Right renal pelvis (tissue), 4 donors: ENCODE results near the gene DIRAS1. TPM values are rescaled to one million over a fixed set of nuclear protein-coding genes. Genes with fewer than 3 reads are reported as not detected.
"Not testable (repeated sequence)": the region's sequence is repeated elsewhere in the genome, so short reads cannot be mapped to it uniquely, and the experiment has no call there.

Source experiments
- DNase-seq, 4 donors: peaks; one replicate each; pipeline ENCODE4 v3.0.0-alpha.2; 2013; ENCODE audit warnings: low read depth in 4 of 4, low spot score in 3 of 4, missing footprints in 1 of 4
- polyA plus RNA-seq, 4 donors: library from polyadenylated mRNA; unstranded; fragments of 120-200 nt; gene quantifications; one replicate each; pipeline ENCODE4 v1.2.1, GENCODE V29; 2013; ENCODE audit not compliant: insufficient read length in 4 of 4

Gene DIRAS1
- polyA plus RNA-seq, 4 donors = 2.6 to 3.6 (median 3.1) TPM

DNA sequence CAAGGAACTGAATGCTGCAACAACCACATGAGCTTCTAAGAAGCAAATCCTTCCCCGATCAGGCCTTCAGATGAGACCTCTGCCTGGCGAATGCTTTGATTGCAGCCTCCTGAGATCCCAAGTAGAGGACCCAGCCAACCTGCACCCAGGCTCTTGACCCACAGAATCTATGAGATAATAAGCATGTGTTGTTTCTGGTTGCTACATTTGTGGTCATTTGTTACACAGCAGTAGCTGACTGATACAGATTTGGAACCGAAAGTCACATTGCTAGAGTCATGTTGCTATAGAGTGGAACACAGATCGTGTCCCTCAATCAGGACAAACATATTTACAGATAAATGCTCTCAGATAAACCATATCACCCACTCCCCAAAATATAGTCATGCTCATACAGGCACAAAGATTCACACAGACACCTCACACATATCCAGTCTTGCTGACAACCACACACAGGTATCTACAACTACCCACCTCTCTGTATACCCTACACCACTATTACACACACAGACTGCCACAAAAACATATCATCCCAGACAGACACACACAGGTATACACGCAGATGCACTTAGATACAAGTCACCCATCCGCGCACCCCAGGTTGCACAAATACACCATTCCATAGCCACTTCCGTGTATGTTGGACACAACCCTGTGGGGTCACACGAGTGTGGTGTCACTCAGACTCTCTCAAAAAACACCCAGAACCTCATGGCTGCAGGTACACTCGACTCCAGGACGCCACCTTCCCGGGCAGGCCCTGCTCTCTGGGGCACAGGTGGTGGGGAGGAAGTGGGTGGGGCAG, 5.5 kb downstream of the DIRAS1 start:
- DNase-seq = no peak

DNA sequence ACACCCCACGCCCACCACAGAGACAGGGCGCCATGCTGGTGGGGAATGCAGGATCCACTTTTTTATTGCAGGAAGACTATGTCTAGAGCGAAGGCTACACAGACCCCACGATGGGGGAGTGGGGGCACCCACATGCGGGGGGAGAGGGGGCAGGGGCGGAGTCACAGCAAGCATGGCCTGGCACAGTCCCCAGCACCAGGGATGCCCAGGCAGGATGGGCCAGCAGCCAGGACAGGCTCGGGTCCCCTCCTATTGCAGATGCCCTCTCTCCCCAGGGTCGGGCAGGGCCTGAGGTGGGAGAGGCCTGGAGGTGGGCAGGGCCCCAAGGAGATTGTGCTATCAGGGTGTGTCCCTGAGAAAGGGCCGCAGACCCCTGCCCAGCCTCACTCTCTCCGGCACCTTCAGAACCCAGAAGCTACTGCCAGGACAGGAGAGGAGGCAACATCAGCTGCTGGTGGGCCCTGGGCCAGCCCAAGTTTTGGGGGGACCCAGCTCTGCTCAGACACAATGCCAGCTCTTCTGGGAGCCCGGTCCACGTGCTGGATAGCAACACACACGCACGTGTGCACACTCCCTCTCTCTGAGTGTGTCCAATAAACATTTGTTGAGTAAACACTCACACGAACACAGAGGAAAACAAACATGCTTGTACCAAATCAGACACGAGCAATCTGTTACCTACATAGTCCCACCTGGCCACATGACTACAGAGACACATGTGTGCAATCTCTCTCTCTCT, 6.5 kb downstream of the DIRAS1 start:
- DNase-seq = no peak

DNA sequence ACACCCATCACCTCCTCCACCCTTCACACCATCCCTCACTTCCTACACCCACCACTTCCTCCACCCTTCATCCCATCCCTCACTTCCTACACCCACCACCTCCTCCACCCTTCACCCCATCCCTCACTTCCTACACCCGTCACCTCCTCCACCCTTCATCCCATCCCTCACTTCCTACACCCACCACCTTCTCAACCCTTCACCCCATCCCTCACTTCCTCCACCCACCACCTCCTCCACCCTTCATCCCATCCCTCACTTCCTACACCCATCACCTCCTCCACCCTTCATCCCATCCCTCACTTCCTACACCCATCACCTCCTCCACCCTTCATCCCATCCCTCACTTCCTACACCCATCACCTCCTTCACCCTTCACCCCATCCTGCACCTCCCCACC, 7.1 kb downstream of the DIRAS1 start:
- not testable (repeated sequence) for DNase-seq

DNA sequence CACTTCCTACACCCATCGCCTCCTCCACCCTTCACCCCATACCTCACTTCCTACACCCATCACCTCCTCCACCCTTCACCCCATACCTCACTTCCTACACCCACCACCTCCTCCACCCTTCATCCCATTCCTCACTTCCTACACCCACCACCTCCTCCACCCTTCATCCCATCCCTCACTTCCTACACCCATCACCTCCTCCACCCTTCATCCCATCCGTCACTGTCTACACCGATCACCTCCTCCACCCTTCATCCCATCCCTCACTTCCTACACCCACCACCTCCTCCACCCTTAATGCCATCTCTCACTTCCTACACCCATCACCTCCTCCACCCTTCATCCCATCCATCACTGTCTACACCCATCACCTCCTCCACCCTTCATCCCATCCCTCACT, 8.0 kb downstream of the DIRAS1 start:
- not testable (repeated sequence) for DNase-seq

DNA sequence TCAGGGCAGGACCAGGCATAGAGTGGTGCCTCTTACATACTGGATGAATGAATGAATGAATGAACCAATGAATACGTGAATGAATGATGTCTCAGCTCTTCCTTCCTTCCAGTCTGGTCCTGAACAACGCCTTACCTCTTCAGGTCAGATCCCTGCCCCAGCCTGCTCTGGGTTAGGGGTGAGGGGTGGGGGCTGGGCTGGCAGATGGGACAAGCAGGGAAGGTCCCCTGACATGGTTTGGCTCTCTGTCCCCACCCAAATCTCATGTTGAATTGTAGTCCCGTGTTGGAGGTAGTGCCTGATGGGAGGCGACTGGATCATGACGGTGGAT, 9.3 kb downstream of the DIRAS1 start:
- DNase-seq = no peak

DNA sequence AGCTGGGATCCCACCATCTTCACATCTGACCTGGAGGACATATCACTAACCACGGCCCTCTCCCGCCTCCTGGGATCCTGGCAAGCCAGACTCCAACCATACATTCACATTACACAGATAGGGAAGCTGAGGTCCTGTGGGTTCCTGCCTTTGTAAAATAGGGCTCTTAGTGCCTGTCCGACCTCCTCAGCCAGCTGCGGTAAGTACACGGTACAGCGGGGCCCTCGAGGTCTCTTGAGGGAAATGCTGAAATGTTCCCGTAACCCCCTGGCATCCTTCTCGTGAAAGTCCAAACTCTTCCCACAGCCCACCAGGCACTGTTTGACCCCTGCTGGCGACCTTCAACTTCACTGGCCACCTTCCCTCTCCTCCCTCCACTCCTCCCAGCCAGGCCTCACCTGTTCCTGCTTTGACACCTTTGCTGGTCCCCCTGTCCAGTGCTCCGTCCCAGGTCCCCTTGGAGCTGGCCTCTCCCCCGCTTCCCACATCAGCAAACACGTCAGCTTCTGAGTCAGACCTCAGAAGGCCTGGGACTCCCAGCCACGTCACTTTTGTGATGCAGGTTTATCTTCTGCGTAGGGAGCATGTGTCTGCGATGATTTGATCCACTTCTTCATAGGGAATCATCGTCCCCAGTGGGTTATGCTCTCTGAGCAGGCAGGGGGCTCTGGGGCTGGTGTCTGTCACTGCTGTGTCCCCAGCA, 9.8 kb downstream of the DIRAS1 start:
- DNase-seq = no peak

DNA sequence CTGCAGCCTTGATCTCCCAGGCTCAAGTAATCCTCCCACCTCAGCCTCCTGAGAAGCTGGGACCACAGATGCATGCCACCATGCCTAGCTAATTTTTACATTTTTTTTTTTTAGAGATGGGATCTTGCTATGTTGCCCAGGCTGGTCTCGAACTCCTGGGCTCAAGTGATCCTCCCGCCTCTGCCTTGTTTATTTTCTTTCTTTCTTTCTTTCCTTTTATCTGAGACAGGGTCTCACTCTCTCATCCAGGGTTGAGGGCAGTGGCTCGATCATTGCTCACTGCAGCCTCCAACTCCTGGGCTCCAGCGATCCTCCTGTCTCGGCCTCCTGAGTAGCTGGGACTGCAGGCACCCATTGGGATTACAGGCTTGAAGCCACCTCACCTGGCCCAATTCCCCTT, 14.9 kb downstream of the DIRAS1 start:
- no peak for DNase-seq

DNA sequence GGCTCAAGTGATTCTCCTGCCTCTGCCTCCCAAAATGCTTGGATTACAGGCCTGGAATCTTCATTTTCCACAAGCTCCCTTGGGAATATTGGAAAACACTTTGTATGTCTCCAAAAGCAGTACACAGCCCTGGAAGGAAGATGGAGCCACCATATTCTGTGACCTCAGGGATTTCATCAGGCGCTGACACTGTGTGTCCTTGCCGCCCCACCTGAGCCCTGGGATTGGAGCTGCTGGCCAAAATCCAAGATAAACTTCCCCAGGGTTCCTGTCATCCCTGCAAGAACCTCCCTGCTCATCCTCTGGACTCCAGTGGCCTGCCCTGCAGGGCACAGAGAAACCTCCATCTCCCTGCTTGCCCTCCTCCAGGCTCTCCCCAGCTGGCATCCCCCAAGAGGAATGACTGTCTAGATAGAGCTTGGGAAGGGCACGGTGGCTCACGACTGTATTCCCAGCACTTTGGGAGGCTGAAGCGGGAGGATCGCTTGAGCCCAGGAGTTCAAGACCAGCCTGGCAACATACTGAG, 17.4 kb downstream of the DIRAS1 start:
- DNase-seq = no peak

DNA sequence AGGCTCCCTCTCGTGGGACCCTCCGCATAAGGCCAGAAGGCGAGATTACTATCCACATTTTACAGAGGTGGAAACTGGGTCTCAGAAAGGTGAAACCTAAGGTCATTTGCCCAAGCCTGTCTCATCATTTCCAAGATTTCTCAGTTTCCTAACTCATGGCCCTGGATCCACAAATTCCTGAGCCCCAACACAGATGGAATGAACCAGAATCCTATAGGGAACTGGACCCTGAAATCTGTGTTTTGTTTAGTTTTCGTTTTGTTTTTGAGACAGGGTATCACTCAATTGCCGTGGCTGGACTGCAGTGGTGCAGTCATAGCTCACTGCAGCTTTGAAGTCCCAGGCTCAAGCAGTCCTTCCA, 18.1 kb downstream of the DIRAS1 start:
- DNase-seq = no peak

DNA sequence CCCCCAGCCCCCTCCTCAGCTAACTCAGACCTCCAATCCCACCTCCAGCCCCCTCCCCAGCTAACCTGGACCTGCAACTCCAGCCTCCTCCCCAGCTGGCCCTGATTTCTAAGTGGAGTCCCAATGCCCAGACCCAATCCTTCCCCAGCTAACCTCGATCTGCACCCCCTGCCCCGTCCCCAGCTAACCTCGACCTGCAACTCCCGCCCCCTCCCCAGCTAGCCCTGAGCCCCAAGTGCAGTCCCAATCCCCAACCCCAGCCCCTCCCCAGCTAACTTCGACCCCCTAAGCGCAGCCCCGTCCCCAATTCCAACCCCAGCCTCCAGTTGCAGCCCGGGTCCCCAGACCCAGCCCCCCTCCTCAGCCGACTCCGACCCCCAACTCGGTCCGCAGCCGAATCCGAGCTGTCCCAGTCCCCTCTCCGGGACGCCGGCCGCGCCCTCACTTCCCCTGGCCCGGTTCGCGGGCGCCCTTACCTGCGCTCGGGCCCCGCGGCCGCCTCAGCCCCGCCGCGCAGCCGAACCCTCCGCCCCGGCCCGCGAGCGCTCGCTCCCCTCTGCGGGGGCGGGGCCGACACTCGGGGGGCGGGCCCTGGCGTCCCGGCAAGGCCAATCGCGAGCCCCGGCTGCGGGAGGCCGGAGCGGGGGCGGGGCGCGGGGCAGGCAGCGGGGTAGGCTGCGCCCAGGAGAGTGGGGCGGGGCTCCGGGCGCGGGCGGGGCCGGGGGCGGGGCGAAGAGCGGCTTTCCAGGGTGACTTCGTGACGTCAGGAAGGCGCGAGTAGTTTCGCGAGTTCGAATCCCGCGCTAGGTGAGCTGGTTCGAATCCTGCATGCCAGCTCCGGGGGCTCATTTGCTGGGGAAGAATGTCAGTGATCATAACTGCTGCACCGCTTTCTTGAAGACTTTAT, 18.7 kb downstream of the DIRAS1 start, which contains the start of gene GNG7:
TSS of gene GNG7 (minus strand) at position 525 of the 907 bp plus-strand sequence. CDS start 182,006 bp downstream, outside the sequence.
- peak; percentile 63 to 85 (median 83) for DNase-seq

DNA sequence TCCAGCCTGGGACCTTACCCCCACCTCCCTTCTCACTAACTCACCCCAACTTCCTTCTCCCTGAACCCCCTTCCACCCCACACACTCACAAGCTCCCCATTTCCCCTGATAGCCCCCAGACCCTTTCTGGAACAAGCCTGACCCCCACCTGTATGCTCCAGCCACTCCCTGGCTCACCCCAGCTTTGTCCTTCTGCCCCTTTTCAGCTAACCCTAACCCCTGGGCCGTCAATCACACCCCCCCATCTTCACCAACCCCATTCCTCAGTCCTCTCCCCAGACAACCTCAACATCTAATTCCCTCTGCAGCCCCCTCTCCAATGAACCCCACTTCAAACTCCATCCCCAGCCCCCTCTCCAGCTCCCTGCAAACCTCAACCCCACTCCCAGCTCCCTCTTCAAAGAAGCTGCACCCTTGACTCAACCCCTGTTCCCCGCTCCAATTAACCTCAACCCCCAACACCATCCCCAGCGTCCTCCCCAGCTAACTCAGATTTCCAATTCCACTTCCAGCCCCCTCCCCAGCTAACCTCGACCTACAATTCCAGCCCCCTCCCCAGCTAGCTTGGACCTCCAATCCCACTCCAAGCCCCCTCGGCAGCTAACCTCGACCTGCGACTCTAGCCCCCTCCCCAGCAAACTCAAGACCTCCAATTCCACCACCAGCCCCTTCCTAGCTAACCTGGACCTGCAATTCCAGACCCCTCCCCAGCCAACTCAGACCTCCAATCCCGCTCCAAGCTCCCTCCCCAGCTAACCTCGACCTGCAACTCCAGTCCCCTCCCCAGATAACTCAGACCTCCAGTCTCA, 19.6 kb downstream of the DIRAS1 start:
- no peak for DNase-seq

DNA sequence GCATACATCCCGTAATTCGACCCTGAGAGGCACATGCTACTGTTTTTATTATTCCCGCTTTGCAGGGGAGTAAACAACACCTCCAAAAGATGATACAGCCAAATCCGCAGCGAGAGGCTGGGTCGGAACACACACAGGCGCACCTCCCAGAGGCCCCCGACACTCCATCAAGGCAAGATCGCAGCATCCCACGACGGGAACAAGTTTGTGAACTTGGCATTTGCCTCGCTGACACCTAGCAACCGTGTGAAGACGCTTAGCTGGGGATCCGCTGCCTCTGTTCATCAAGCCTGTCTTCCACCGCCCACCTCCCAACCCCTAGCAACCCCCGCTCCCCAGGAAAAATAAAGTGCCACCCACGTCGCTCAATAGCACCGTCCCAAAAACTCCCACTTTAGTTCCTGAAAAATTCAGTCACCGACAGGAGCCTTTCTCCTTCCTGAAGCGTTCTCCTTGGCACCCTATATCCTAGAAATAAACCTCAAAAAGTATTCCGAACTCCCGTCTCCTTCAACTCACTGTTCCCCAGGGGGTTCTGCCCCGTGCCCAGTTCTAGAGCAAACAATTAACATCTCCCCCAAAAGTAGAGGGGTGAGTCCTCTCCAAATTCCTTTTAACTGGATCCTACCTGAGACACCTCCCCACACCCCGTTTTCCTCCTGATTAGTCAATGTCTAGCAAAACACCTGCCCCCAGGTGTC, 20.4 kb downstream of the DIRAS1 start:
- DNase-seq = no peak

DNA sequence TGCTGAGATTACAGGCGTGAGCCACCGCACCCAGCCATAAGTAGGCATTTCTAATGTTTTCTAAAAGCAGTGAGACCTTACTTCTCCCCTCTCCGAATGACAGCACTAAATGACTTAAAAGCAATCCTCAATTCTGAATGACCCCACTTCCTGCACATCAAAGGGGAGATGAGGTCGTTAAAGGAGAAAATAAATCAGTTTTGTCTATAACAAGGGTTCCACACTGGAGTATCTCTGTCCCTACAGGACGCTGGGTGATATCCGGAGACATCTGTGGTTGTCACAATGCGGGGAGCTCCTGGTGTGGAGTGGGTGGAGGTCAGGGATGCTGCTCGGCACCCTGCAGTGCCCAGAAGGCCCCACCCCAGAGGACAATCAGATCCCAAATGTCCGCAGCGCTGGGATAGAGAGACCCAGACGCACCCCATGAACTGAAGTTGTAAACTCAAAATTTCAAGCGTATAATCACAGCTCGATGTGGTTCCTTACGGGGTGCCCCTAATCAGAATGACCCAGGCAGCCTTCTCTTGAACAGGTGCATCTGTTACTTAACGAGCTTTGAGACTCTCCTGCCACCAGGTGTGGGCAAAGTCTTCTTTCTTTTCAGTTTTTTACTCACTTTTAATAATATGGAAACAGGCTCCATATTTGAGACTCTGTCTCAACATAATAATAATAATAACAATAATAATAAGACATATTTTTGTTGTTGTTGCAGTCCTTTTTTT, 21.6 kb downstream of the DIRAS1 start:
- DNase-seq = no peak

DNA sequence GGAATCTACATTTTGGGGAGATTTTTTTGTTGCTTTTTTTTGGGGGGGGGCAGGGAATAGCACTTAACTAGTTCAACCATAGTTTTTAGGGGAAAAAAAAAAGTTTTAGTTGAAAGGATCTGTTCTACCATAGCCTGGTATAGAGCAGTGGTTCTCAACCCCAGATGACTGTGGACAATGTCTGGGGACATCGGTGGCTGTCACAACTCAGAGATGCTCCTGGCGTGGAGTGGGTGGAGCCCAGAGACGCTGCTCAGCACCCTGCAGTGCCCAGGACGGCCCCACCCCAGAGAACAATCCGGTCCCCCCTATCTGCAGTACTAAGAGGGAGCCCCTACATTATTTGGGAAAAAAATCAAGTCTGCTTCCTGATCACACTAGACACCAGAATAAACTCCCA, 27.0 kb downstream of the DIRAS1 start:
- no peak for DNase-seq

DNA sequence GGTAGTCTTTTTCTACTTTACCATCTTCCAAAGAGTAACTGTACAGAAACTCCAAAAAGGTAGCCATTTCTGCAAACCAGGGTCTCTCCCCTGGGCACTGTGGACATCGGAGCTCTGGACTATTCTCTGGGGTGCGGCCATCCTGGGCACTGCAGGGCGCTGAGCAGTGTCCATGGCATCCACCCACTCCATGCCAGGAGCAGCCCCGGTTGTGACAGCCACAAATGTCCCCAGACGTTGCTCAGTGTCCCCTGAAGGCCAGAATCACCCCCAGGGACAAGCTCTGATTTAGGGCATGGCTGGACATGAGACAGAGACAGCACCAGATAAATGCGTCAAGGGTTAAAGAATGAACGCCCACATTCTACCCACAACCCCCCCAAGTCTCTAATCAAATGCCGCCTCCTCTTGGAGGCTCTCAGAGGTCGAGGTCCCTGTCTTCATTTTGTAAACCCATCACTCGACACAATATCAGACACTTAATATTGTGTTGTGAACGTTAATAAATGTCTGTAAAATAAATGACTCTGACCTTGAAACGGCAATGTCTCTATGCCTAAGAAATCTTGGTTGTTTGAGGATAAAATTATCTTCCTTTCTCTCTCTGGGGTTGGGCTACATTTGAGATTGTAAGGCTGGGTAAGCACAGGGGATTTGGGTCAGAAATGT, 27.5 kb downstream of the DIRAS1 start:
- DNase-seq = no peak

DNA sequence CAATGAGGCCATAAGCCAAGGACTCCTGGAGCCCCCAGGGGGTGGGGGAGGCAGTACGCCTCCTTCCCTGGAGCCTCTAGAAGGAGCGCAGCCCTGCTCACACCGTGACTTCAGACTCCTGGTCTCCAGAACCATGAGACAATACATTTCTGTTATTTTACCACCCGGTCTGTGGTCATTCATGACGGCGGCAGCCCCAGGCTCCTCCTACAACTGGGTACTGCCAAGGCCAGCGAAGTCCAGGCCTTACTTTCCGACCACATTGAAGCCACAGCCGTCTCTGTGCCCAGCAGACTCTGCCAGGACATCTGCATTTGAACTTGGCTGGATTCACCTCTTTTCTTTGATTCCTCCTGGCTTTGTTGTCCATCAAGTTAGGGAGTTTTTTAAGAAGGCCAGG, 29.2 kb downstream of the DIRAS1 start:
- DNase-seq = no peak

DNA sequence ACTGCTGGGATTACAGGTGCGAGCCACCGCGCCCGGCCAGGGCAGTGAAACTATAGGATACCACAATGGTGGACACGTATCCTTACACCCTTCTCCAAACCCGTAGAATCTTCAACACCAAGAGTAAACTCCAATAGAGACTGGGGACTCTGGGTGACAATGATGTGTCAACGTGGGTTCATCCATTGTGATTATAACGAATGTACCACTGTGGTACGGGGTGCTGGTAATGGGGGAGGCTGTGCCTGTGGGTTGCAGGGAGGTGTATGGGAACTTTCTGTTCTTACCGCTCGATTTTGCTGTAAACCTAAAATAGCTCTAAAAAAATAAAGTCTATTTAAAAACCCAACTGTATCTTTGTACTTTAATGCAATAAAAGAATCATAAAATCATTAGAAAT, 30.3 kb downstream of the DIRAS1 start:
- DNase-seq = no peak

DNA sequence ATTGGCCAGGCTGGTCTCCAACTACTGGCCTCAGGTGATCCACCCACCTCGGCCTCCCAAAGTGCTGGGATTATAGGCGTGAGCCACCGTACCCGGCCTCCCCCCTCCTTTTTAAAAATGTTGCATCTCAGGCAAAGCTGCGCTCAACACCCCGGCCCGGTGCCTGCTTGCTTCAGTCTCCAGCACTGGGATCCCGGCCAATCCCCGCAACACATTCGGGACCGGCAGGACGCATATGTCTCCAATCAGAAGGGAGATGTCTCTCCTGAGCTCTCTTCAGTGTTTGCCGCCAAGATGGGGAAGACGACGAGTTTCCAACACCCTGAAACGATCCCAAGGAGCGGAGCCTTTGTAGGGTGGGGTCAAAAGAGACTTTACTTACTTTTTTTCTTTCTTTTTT, 34.8 kb downstream of the DIRAS1 start:
- DNase-seq = no peak
